GM23338 (cell line): ENCODE data around the gene MAP1S. TPM values are rescaled to one million over a fixed set of nuclear protein-coding genes. Genes with fewer than 3 reads are reported as not detected.

Source experiments
- ATAC-seq: fragments of 200-7000 bp; cut with Tn5 transposase; 3 replicates; pipeline ENCODE4 v1.9.1; 2020
- DNase-seq: peaks from one replicate; pipeline ENCODE4 v3.0.0-alpha.2; 2015; ENCODE audit warnings: low spot score
- H2AFZ ChIP-seq: fragments of 200-600 bp; sonication (generic); 2 replicates; pipeline ENCODE4 v1.8.0; 2016; ENCODE audit warnings: antibody characterized with exemption, mild to moderate bottlenecking, moderate library complexity
- H3F3A ChIP-seq: fragments of 200-600 bp; sonication (generic); replicated peaks from 2 replicates; pipeline ENCODE4 v1.8.0; 2017; ENCODE audit warnings: antibody characterized with exemption, mixed run types, low read depth
- H3K27ac ChIP-seq: fragments of 200-600 bp; sonication (generic); 2 replicates; pipeline ENCODE4 v1.6.1; 2016; ENCODE audit warnings: low read depth
- H3K27me3 ChIP-seq: fragments of 200-600 bp; sonication (generic); 2 replicates; pipeline ENCODE4 v1.8.0; 2016; ENCODE audit warnings: mild to moderate bottlenecking, mixed run types, moderate library complexity; ENCODE audit not compliant: insufficient read depth
- H3K36me3 ChIP-seq: fragments of 200-600 bp; sonication (generic); 2 replicates; pipeline ENCODE4 v1.8.0; 2016; ENCODE audit warnings: mild to moderate bottlenecking; ENCODE audit not compliant: insufficient read depth
- H3K4me1 ChIP-seq: fragments of 200-600 bp; sonication (generic); 2 replicates; pipeline ENCODE4 v1.8.0; 2016; ENCODE audit warnings: mild to moderate bottlenecking, moderate library complexity; ENCODE audit not compliant: insufficient read depth
- H3K4me2 ChIP-seq: fragments of 200-600 bp; sonication (generic); 2 replicates; pipeline ENCODE4 v1.7.1; 2017; ENCODE audit warnings: mixed run types
- H3K4me3 ChIP-seq: fragments of 200-600 bp; sonication (generic); 2 replicates; pipeline ENCODE4 v1.6.1; 2016; ENCODE audit warnings: mixed run types
- H3K79me2 ChIP-seq: fragments of 200-600 bp; sonication (generic); replicated peaks from 2 replicates; pipeline ENCODE4 v1.8.0; 2017; ENCODE audit warnings: mild to moderate bottlenecking; ENCODE audit not compliant: insufficient read depth
- H3K9me2 ChIP-seq: fragments of 200-600 bp; sonication (generic); 2 replicates; pipeline ENCODE4 v1.8.0; 2017; ENCODE audit not compliant: insufficient read depth
- H4K20me1 ChIP-seq: fragments of 200-600 bp; sonication (generic); replicated peaks from 2 replicates; pipeline ENCODE4 v1.8.0; 2017; ENCODE audit warnings: mild to moderate bottlenecking; ENCODE audit not compliant: insufficient read depth
- H3K27ac Mint-ChIP-seq: 2 replicates; pipeline ENCODE4 v1.8.0; 2020; ENCODE audit warnings: inconsistent platforms, mild to moderate bottlenecking, moderate library complexity, mixed read lengths
- H3K27me3 Mint-ChIP-seq: 3 replicates; pipeline ENCODE4 v1.8.0; 2022; ENCODE audit warnings: low read depth, mild to moderate bottlenecking, moderate library complexity, mixed read lengths, inconsistent platforms; ENCODE audit not compliant: insufficient read depth, poor library complexity
- H3K36me3 Mint-ChIP-seq: 3 replicates; pipeline ENCODE4 v1.8.0; 2021; ENCODE audit warnings: low read depth, mild to moderate bottlenecking, inconsistent platforms, moderate library complexity, mixed read lengths
- H3K4me1 Mint-ChIP-seq: 3 replicates; pipeline ENCODE4 v1.8.0; 2020; ENCODE audit warnings: mild to moderate bottlenecking, inconsistent platforms, mixed read lengths
- H3K4me3 Mint-ChIP-seq: 3 replicates; pipeline ENCODE4 v1.8.0; 2021; ENCODE audit warnings: moderate library complexity, mild to moderate bottlenecking, inconsistent platforms, mixed read lengths
- H3K9me3 Mint-ChIP-seq: 3 replicates; pipeline ENCODE4 v1.8.0; 2020; ENCODE audit warnings: moderate library complexity, mild to moderate bottlenecking, inconsistent platforms, mixed read lengths
- CREB1 ChIP-seq: fragments of 250-450 bp; sonication (Bioruptor Pico); IDR thresholded peaks from 2 replicates; pipeline ENCODE4 v1.5.0; 2020; ENCODE audit warnings: low read depth, mild to moderate bottlenecking, moderate library complexity
- EZH2phosphoT487 ChIP-seq: fragments of 200-600 bp; sonication (generic); IDR thresholded peaks from one replicate; pipeline ENCODE4 v1.8.1; 2018; ENCODE audit warnings: antibody characterized with exemption; ENCODE audit not compliant: unreplicated experiment
- JUNB ChIP-seq: IDR thresholded peaks from one replicate; pipeline ENCODE4 v1.6.1; 2016; ENCODE audit warnings: antibody characterized with exemption; ENCODE audit not compliant: unreplicated experiment
- NANOG ChIP-seq: IDR thresholded peaks from 2 replicates; pipeline ENCODE4 v1.6.1; 2016; ENCODE audit warnings: antibody characterized with exemption, borderline replicate concordance
- POLR2AphosphoS5 ChIP-seq: IDR thresholded peaks from 2 replicates; pipeline ENCODE4 v1.6.1; 2016; ENCODE audit warnings: antibody characterized with exemption, low read depth
- STAT1 ChIP-seq: IDR thresholded peaks from one replicate; pipeline ENCODE4 v1.6.1; 2016; ENCODE audit warnings: antibody characterized with exemption; ENCODE audit not compliant: unreplicated experiment
- ZNF114 ChIP-seq: fragments of 250-450 bp; sonication (Bioruptor Pico); IDR thresholded peaks from 2 replicates; pipeline ENCODE4 v1.5.0; 2020; ENCODE audit warnings: mild to moderate bottlenecking, moderate library complexity
- ZNF331 ChIP-seq: fragments of 250-450 bp; sonication (Bioruptor Pico); IDR thresholded peaks from 2 replicates; pipeline ENCODE4 v1.5.0; 2020; ENCODE audit warnings: low read depth, mild to moderate bottlenecking, moderate library complexity
- polyA plus RNA-seq: library from polyadenylated mRNA; unstranded; fragments of >200 nt; fragmentation: Nextera tagmentation; extraction: Ambion mirVana; gene quantifications from 2 replicates; pipeline ENCODE4 v1.2.1, GENCODE V29; 2016
- total RNA-seq: library from RNA; depleted of rRNA; stranded (reverse); fragments of >200 nt; shearing (Covaris generic); gene quantifications from 2 replicates; pipeline ENCODE4 v1.2.3, GENCODE V29; 2014
- TF ChIP-seq, protein P1 (sequence below): IDR thresholded peaks from one replicate; pipeline ENCODE4 v1.6.1; 2018; ENCODE audit warnings: antibody characterized with exemption; ENCODE audit not compliant: unreplicated experiment
- TF ChIP-seq, protein P2 (sequence below), 2 experiments: fragments of 200-600 bp in 1 of 2; sonication (generic) in 1 of 2; conservative IDR thresholded peaks; 2 replicates each; pipeline versions ENCODE4 v1.5.1 to v1.6.1; 2016 to 2017; ENCODE audit warnings: antibody characterized with exemption in 2 of 2, low read depth in 2 of 2, mild to moderate bottlenecking in 2 of 2, moderate library complexity in 1 of 2
- TF ChIP-seq, protein P3 (sequence below): fragments of 250-450 bp; sonication (Bioruptor Pico); IDR thresholded peaks from 2 replicates; pipeline ENCODE4 v1.5.0; 2020; ENCODE audit warnings: mild to moderate bottlenecking, moderate library complexity
- TF ChIP-seq, protein P4 (sequence below): IDR thresholded peaks from 2 replicates; pipeline ENCODE4 v1.6.1; 2016; ENCODE audit warnings: antibody characterized with exemption

MAP1S gene
- total and polyA plus RNA-seq, 2 experiments from 2014 or later: 102 to 104 TPM

DNA sequence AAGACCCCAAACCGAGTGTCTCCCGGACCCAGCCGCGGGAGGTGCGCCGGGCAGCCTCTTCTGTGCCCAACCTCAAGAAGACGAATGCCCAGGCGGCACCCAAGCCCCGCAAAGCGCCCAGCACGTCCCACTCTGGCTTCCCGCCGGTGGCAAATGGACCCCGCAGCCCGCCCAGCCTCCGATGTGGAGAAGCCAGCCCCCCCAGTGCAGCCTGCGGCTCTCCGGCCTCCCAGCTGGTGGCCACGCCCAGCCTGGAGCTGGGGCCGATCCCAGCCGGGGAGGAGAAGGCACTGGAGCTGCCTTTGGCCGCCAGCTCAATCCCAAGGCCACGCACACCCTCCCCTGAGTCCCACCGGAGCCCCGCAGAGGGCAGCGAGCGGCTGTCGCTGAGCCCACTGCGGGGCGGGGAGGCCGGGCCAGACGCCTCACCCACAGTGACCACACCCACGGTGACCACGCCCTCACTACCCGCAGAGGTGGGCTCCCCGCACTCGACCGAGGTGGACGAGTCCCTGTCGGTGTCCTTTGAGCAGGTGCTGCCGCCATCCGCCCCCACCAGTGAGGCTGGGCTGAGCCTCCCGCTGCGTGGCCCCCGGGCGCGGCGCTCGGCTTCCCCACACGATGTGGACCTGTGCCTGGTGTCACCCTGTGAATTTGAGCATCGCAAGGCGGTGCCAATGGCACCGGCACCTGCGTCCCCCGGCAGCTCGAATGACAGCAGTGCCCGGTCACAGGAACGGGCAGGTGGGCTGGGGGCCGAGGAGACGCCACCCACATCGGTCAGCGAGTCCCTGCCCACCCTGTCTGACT, 7.9 kb downstream of the MAP1S start:
- peaks cover 48% of the 10 kb centered on the region for H3K79me2 ChIP-seq
- H3K36me3 ChIP-seq: peaks cover 29% of the 10 kb centered on the region

More for the DNA sequence above, 7.9 kb downstream of the MAP1S start:
- H4K20me1 ChIP-seq: peaks cover 43% of the 10 kb centered on the region
- no peaks in the 10 kb centered on the region for H3K4me1 ChIP-seq
- Mint-ChIP-seq H3K36me3 (peaks cover 65% of the 10 kb centered on the region), H3K27ac (no peak overlapping the region), H3K4me3 (no peak overlapping the region), H3K9me3 (no peaks in the 10 kb centered on the region; the same call in 2 of the 3 replicates), H3K4me1 (no peaks in the 10 kb centered on the region), H3K27me3 (peaks cover 7% of the 10 kb centered on the region)
- no peak overlapping the region for H2AFZ ChIP-seq
- H3K4me3 ChIP-seq: no peak overlapping the region
- H3K27me3 ChIP-seq: no peaks in the 10 kb centered on the region
- no peak overlapping the region for H3K27ac ChIP-seq
- no peak overlapping the region for H3K4me2 ChIP-seq
- ATAC-seq: no peak
- H3F3A ChIP-seq: no peaks in the 10 kb centered on the region
- no peak for TF ChIP-seq ZNF331 (CRISPR knock-in tag)
- no peak for TF ChIP-seq STAT1
- no peak for TF ChIP-seq JUNB
- TF ChIP-seq, protein P1, sequence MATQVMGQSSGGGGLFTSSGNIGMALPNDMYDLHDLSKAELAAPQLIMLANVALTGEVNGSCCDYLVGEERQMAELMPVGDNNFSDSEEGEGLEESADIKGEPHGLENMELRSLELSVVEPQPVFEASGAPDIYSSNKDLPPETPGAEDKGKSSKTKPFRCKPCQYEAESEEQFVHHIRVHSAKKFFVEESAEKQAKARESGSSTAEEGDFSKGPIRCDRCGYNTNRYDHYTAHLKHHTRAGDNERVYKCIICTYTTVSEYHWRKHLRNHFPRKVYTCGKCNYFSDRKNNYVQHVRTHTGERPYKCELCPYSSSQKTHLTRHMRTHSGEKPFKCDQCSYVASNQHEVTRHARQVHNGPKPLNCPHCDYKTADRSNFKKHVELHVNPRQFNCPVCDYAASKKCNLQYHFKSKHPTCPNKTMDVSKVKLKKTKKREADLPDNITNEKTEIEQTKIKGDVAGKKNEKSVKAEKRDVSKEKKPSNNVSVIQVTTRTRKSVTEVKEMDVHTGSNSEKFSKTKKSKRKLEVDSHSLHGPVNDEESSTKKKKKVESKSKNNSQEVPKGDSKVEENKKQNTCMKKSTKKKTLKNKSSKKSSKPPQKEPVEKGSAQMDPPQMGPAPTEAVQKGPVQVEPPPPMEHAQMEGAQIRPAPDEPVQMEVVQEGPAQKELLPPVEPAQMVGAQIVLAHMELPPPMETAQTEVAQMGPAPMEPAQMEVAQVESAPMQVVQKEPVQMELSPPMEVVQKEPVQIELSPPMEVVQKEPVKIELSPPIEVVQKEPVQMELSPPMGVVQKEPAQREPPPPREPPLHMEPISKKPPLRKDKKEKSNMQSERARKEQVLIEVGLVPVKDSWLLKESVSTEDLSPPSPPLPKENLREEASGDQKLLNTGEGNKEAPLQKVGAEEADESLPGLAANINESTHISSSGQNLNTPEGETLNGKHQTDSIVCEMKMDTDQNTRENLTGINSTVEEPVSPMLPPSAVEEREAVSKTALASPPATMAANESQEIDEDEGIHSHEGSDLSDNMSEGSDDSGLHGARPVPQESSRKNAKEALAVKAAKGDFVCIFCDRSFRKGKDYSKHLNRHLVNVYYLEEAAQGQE: no peak
- TF ChIP-seq, protein P2, sequence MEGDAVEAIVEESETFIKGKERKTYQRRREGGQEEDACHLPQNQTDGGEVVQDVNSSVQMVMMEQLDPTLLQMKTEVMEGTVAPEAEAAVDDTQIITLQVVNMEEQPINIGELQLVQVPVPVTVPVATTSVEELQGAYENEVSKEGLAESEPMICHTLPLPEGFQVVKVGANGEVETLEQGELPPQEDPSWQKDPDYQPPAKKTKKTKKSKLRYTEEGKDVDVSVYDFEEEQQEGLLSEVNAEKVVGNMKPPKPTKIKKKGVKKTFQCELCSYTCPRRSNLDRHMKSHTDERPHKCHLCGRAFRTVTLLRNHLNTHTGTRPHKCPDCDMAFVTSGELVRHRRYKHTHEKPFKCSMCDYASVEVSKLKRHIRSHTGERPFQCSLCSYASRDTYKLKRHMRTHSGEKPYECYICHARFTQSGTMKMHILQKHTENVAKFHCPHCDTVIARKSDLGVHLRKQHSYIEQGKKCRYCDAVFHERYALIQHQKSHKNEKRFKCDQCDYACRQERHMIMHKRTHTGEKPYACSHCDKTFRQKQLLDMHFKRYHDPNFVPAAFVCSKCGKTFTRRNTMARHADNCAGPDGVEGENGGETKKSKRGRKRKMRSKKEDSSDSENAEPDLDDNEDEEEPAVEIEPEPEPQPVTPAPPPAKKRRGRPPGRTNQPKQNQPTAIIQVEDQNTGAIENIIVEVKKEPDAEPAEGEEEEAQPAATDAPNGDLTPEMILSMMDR (conservative IDR thresholded peaks at IDR 0.05; ENCODE audit: low read depth in 2 of 2): no peak
- no peak for TF ChIP-seq CREB1 (CRISPR knock-in tag)
- no peak for TF ChIP-seq EZH2phosphoT487
- no peak for TF ChIP-seq POLR2AphosphoS5
- TF ChIP-seq ZNF114 (CRISPR knock-in tag): no peak
- TF ChIP-seq, protein P3, sequence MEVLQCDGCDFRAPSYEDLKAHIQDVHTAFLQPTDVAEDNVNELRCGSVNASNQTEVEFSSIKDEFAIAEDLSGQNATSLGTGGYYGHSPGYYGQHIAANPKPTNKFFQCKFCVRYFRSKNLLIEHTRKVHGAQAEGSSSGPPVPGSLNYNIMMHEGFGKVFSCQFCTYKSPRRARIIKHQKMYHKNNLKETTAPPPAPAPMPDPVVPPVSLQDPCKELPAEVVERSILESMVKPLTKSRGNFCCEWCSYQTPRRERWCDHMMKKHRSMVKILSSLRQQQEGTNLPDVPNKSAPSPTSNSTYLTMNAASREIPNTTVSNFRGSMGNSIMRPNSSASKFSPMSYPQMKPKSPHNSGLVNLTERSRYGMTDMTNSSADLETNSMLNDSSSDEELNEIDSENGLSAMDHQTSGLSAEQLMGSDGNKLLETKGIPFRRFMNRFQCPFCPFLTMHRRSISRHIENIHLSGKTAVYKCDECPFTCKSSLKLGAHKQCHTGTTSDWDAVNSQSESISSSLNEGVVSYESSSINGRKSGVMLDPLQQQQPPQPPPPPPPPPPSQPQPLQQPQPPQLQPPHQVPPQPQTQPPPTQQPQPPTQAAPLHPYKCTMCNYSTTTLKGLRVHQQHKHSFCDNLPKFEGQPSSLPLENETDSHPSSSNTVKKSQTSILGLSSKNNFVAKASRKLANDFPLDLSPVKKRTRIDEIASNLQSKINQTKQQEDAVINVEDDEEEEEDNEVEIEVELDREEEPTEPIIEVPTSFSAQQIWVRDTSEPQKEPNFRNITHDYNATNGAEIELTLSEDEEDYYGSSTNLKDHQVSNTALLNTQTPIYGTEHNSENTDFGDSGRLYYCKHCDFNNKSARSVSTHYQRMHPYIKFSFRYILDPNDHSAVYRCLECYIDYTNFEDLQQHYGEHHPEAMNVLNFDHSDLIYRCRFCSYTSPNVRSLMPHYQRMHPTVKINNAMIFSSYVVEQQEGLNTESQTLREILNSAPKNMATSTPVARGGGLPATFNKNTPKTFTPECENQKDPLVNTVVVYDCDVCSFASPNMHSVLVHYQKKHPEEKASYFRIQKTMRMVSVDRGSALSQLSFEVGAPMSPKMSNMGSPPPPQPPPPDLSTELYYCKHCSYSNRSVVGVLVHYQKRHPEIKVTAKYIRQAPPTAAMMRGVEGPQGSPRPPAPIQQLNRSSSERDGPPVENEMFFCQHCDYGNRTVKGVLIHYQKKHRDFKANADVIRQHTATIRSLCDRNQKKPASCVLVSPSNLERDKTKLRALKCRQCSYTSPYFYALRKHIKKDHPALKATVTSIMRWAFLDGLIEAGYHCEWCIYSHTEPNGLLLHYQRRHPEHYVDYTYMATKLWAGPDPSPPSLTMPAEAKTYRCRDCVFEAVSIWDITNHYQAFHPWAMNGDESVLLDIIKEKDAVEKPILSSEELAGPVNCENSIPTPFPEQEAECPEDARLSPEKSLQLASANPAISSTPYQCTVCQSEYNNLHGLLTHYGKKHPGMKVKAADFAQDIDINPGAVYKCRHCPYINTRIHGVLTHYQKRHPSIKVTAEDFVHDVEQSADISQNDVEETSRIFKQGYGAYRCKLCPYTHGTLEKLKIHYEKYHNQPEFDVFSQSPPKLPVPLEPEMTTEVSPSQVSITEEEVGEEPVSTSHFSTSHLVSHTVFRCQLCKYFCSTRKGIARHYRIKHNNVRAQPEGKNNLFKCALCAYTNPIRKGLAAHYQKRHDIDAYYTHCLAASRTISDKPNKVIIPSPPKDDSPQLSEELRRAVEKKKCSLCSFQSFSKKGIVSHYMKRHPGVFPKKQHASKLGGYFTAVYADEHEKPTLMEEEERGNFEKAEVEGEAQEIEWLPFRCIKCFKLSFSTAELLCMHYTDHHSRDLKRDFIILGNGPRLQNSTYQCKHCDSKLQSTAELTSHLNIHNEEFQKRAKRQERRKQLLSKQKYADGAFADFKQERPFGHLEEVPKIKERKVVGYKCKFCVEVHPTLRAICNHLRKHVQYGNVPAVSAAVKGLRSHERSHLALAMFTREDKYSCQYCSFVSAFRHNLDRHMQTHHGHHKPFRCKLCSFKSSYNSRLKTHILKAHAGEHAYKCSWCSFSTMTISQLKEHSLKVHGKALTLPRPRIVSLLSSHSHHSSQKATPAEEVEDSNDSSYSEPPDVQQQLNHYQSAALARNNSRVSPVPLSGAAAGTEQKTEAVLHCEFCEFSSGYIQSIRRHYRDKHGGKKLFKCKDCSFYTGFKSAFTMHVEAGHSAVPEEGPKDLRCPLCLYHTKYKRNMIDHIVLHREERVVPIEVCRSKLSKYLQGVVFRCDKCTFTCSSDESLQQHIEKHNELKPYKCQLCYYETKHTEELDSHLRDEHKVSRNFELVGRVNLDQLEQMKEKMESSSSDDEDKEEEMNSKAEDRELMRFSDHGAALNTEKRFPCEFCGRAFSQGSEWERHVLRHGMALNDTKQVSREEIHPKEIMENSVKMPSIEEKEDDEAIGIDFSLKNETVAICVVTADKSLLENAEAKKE: no peak
- TF ChIP-seq, protein P4, sequence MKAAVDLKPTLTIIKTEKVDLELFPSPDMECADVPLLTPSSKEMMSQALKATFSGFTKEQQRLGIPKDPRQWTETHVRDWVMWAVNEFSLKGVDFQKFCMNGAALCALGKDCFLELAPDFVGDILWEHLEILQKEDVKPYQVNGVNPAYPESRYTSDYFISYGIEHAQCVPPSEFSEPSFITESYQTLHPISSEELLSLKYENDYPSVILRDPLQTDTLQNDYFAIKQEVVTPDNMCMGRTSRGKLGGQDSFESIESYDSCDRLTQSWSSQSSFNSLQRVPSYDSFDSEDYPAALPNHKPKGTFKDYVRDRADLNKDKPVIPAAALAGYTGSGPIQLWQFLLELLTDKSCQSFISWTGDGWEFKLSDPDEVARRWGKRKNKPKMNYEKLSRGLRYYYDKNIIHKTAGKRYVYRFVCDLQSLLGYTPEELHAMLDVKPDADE: no peak
- no peak for TF ChIP-seq NANOG
- DNase-seq: no peak
- no peaks in the 10 kb centered on the region for H3K9me2 ChIP-seq
